Measurements from ENCODE around the gene RASSF9. TPM values are rescaled to one million over a fixed set of nuclear protein-coding genes. Genes with fewer than 3 reads are reported as not detected.

The RASSF9 gene
- total RNA-seq, 1 donor from 2014 or later: 2.2 TPM

GRCh38 chr12:85779768-85780167, 56.4 kb downstream of the RASSF9 start:
- Mint-ChIP-seq H3K27ac (ENCODE audit: unreplicated experiment) (no peak overlapping the region), H3K4me3 (ENCODE audit: unreplicated experiment) (no peak overlapping the region), H3K27me3 (ENCODE audit: unreplicated experiment) (no peaks in the 10 kb centered on the region), H3K4me1 (ENCODE audit: unreplicated experiment) (peaks cover 6% of the 10 kb centered on the region), H3K9me3 (ENCODE audit: unreplicated experiment) (no peaks in the 10 kb centered on the region), H3K36me3 (ENCODE audit: low read depth, unreplicated experiment) (no peaks in the 10 kb centered on the region)
- TF ChIP-seq, protein P1, sequence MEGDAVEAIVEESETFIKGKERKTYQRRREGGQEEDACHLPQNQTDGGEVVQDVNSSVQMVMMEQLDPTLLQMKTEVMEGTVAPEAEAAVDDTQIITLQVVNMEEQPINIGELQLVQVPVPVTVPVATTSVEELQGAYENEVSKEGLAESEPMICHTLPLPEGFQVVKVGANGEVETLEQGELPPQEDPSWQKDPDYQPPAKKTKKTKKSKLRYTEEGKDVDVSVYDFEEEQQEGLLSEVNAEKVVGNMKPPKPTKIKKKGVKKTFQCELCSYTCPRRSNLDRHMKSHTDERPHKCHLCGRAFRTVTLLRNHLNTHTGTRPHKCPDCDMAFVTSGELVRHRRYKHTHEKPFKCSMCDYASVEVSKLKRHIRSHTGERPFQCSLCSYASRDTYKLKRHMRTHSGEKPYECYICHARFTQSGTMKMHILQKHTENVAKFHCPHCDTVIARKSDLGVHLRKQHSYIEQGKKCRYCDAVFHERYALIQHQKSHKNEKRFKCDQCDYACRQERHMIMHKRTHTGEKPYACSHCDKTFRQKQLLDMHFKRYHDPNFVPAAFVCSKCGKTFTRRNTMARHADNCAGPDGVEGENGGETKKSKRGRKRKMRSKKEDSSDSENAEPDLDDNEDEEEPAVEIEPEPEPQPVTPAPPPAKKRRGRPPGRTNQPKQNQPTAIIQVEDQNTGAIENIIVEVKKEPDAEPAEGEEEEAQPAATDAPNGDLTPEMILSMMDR (IDR thresholded peaks at IDR 0.05; ENCODE audit: unreplicated experiment): no peak
- DNase-seq (ENCODE audit: low spot score): no peak

- no peaks in the 10 kb centered on the region for H3K36me3 Mint-ChIP-seq (ENCODE audit: low read depth, unreplicated experiment)
- H3K27ac Mint-ChIP-seq (ENCODE audit: unreplicated experiment): no peak overlapping the region
- peaks cover 6% of the 10 kb centered on the region for H3K4me1 Mint-ChIP-seq (ENCODE audit: unreplicated experiment)
- TF ChIP-seq, protein P1 (IDR thresholded peaks at IDR 0.05; ENCODE audit: unreplicated experiment): no peak
- no peaks in the 10 kb centered on the region for H3K27me3 Mint-ChIP-seq (ENCODE audit: unreplicated experiment)
- no peak overlapping the region for H3K4me3 Mint-ChIP-seq (ENCODE audit: unreplicated experiment)
- DNase-seq (ENCODE audit: low spot score): no peak
- no peaks in the 10 kb centered on the region for H3K9me3 Mint-ChIP-seq (ENCODE audit: unreplicated experiment)
Observed at GRCh38 chr12:85775091-85775490, 61.1 kb downstream of the RASSF9 start.

DNA sequence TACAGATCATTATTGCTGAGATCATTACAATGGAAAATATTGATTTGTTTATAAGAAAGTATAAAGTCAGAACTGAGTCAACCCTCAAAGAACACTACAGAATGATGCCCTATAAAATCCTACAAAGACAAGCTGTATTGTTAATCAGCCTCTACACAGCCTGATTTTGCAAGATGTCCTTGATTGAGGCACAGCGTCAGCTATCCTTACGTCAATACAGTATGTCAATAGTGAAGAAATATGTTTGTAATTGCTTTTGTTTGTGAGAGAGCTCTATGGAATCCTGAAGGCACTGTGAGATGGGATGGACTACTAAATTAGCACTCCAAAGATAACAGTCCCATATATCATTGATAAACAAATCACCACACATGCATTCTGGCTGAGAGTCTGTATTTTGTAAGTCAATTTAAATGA, 70.7 kb downstream of the RASSF9 start:
- Mint-ChIP-seq H3K4me3 (ENCODE audit: unreplicated experiment) (no peak overlapping the region), H3K4me1 (ENCODE audit: unreplicated experiment) (no peaks in the 10 kb centered on the region), H3K27ac (ENCODE audit: unreplicated experiment) (no peak overlapping the region), H3K9me3 (ENCODE audit: unreplicated experiment) (no peaks in the 10 kb centered on the region), H3K36me3 (ENCODE audit: low read depth, unreplicated experiment) (no peaks in the 10 kb centered on the region), H3K27me3 (ENCODE audit: unreplicated experiment) (no peaks in the 10 kb centered on the region)
- TF ChIP-seq, protein P1 (IDR thresholded peaks at IDR 0.05; ENCODE audit: unreplicated experiment): no peak
- DNase-seq (ENCODE audit: low spot score): no peak

DNA sequence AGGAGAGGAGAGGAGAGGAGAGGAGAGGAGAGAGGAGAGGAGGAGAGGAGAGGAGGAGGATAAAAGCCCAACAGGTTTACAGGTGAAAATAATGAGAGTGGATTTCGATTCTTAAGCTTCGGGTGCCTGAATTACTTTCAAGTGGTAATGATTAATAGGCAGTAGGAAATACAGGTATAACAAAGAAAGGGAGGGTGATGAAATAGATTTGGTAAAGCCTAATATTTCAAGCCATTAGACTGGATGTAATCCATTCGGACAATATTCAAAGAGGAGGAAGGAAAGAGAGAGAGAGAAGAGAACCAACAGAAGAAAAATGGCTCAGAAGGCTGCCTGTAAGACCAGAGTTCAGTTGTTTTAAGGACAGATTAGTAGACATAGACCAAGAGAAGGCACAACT, 76.6 kb downstream of the RASSF9 start:
- Mint-ChIP-seq H3K27ac (ENCODE audit: unreplicated experiment) (no peak overlapping the region), H3K4me1 (ENCODE audit: unreplicated experiment) (no peaks in the 10 kb centered on the region), H3K27me3 (ENCODE audit: unreplicated experiment) (peaks cover under 1% of the 10 kb centered on the region), H3K36me3 (ENCODE audit: low read depth, unreplicated experiment) (peaks cover 14% of the 10 kb centered on the region), H3K9me3 (ENCODE audit: unreplicated experiment) (peaks cover 11% of the 10 kb centered on the region), H3K4me3 (ENCODE audit: unreplicated experiment) (no peak overlapping the region)
- TF ChIP-seq, protein P1 (IDR thresholded peaks at IDR 0.05; ENCODE audit: unreplicated experiment): no peak
- no peak for DNase-seq (ENCODE audit: low spot score)

DNA sequence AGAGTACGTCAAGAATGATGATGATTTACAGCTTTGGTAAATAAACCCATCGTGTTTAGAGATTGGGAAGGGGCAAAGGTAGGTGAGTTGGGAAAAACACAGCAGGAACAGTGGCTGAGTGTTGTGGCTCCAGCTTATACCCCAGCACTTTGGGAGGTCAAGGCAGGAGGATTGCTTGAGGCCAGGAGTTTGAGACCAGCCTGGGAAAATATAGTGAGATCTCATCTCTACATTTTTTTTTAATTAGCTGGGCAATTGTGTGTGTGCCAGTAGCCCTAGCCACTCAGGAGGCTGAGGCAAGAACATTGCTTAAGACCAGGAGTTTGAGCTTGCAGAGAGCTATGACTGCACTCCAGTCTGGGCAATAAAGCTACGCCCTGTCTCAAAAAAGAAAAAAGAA, 77.1 kb downstream of the RASSF9 start:
- Mint-ChIP-seq H3K36me3 (ENCODE audit: low read depth, unreplicated experiment) (peaks cover 16% of the 10 kb centered on the region), H3K27me3 (ENCODE audit: unreplicated experiment) (peaks cover 2% of the 10 kb centered on the region), H3K9me3 (ENCODE audit: unreplicated experiment) (peaks cover 12% of the 10 kb centered on the region), H3K27ac (ENCODE audit: unreplicated experiment) (no peak overlapping the region), H3K4me3 (ENCODE audit: unreplicated experiment) (no peak overlapping the region), H3K4me1 (ENCODE audit: unreplicated experiment) (no peaks in the 10 kb centered on the region)
- TF ChIP-seq, protein P1 (IDR thresholded peaks at IDR 0.05; ENCODE audit: unreplicated experiment): no peak
- no peak for DNase-seq (ENCODE audit: low spot score)
